CD4-positive, alpha-beta T cell treated with Interleukin-4 for 1 hour (primary cell): ENCODE data around the gene ZNF775.
"Not testable (repeated sequence)": the region's sequence is repeated elsewhere in the genome, so short reads cannot be mapped to it uniquely, and the experiment has no call there.

Experiments used
- DNase-seq, 2 donors: peaks; one replicate each; pipeline ENCODE4 v3.0.0-alpha.2; 2020 to 2022

The ZNF775 gene

GRCh38 chr7:150383710-150384397, 4.7 kb downstream of the ZNF775 start:
- no peak for DNase-seq

- DNase-seq = no peak
Measured at GRCh38 chr7:150384406-150385301, 5.5 kb downstream of the ZNF775 start.

- no peak for DNase-seq
Measured at GRCh38 chr7:150385302-150385723, 6.2 kb downstream of the ZNF775 start.

DNA sequence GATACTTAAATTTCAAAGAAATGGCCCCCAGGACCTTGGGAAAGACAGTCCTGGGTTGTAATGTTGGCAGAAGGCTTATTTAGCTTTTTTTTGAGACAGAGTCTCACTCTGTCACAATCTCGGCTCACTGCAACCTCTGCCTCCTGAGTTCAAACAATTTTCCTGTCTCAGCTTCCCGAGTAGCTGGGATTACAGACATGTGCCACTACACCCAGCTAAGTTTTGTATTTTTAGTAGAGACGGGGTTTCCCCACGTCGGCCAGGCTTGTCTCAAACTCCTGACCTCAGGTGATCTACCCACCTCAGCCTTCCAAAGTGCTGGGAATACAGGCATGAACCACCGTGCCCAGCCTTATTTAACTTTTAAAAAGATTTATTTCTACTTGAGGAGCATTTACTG, 6.8 kb downstream of the ZNF775 start:
- DNase-seq = not testable (repeated sequence)

DNA sequence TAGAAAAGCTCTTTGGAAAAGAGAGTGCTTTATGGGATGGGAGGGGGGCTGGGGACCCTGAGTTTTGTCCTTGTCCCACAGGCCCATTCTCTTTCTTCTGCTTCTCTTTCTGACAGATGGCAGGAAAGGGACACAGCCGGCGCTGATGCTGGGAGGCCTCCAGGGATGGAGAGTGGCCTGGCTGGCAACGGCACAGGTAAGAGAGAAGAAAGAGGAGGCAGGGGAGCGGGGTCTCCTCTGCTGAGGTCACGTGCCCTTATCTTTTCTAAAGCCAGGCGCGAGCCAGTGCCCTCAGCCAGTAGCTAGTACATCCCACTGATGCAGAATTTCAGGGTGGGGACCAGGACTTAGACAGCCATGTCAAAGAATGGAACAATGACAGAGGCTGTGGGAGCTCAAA, 9.2 kb downstream of the ZNF775 start:
- DNase-seq = no peak

DNA sequence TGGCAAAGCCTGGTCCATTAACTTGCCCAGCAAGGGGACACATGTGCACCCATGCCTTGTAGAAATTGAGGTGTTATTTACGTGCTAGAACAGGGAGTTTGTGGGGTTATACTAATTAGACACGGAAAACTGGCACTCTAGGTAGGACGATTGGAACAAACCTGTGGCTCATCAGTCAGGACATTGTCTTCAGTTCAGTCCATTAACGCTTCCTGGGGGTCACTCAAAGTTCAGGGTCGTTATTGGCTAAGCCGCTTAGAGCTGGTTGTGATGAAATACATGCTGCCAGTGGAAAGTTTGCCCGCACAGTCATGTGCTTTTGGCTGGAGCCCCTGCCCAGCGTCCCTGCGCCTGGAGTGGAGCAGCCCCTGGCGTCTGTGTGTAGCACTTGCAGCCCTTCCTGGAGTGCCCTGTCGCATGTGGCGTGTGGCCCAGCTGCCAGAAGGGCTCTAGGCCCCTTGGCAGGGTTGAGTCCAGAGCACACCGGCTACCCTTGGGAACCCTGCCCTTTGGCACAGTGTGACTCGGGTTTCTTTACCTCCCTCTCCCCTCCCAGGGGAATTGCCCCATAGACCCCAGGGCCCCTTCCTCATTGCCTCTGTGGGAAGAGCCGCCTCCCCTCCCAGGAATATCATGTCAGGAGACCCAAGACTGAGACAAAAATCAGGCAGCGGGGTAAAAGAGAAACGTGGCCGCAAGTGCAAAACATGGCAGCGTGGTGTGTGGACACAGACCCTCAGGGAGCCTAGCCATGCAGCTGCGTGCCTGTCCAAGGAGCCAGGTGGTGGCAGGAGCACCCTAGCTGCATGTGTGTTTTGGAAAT, 9.8 kb downstream of the ZNF775 start:
- peak in 1 of 2 donors; percentile 51 for DNase-seq

DNA sequence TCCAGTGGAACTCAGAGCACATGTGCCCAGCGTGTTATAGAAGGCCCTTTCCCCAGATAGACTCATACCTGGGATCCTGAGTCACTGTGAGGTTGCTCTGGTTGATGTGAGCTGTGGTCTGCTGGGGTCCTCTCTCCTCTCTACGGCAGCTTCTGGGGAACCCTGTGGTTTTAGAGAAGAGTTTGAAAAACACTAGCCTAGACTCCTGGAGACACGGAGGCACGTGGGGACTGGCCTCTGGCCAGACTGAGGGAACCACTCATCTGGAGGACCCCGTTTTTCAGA, 10.3 kb downstream of the ZNF775 start:
- no peak for DNase-seq

GRCh38 chr7:150390205-150390604, 11.1 kb downstream of the ZNF775 start:
- DNase-seq = no peak

DNA sequence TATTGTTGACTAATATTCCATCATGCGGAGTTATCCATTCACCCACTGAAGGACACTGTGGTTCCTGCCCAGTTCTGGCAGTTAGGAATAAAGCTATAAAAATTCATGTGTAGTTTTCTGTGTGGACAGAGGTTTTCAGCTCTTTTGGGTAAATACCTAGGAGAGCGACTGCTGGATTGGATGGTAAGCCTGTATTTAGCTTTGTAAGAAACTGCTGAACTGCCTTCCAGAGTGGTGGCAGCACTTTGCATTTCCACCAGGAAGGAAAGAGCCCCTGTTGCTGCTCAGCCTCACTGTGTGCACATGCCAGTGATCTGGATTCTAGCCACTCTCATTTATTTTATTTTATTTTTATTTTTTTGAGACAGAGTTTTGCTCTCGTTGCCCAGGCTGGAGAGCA, 14.2 kb downstream of the ZNF775 start:
- DNase-seq = no peak

DNA sequence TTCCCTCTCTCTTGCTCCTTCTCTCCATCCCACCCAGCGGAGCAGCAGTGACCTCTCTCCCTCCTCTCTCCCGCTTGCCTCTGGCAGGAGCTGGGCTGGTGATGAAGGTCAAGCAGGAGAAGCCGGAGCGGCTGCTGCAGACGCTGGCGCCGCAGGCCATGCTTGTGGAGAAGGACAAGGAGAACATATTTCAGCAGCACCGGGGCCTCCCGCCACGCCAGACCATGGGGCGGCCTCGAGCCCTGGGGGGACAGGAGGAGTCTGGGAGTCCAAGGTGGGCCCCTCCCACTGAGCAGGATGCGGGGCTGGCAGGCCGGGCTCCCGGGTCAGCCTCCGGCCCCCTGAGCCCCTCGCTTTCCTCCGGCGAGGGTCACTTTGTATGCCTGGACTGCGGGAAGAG, 17.3 kb downstream of the ZNF775 start:
- DNase-seq = no peak

DNA sequence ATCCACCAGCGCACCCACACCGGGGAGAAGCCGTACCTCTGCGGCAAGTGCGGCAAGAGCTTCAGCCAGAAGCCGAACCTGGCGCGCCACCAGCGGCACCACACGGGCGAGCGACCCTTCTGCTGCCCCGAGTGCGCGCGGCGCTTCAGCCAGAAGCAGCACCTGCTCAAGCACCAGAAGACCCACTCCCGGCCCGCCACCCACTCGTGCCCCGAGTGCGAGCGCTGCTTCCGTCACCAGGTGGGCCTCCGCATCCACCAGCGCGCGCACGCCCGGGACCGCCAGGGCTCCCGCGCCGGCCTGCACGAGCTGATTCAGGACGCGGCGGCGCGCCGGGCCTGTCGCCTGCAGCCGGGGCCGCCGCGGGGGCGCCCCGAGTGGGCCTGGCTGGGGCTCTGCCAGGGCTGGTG, 17.7 kb downstream of the ZNF775 start:
- no peak for DNase-seq

GRCh38 chr7:150397346-150398107, 18.4 kb downstream of the ZNF775 start:
- no peak for DNase-seq

DNA sequence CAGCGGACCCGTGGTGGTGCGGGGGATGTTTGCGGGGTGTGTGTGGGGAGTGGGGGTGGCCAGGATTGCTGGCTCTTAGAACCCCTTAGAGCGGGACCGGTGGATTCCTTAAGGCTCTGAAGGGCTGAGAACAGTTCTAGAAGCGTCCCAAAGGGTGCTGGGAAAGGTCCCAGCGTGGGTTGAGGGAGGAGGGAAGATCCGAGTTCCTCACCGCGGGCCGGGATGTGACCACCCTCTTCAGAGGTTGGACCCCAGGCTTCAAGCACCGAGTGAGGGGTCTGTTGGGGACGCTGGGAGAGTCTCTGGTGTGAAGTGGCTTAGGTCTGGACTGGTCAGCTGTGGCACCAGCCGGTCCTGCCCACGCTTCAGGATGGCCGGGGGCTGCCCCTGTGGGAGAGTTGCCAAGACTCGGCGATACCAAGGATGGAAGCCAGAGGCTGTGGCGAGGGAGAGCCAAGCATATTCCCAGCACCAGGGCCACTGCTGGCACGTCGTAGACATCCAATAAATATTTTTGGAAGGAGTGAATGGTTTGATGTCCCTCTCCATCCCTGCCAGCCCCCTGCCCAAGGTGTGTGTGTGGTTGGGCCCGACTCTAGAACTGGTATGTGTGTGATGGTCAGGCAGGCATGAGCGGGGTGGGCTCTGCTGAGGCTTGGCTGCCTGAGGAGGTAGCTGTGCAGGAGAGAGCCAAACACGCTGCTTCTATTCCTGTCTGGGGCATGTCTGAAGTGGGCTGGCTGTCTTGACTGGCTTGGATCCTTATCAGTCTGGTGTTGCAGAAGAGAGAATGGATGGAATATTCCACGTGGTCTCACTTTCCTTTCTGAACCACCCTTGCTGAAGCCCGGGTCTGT, 19.2 kb downstream of the ZNF775 start:
- DNase-seq = no peak

DNA sequence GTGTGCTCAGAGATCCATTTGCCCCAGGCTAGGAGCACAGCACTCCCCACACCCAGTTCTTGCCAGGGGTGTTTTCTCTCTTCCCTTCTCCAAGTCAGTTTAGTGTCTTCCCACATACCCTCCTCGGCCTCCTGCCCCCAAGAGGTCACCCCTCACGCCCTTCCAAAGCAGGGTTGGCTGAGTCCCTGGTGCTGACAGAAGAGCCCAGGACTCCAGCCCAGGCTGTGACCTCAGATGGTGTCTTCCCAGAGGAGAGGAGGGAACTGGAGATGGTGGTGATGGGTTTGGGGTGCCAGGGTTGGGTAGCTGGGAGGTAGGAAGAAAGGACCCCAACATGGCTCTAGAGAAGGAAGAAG, 19.8 kb downstream of the ZNF775 start:
- no peak for DNase-seq

DNA sequence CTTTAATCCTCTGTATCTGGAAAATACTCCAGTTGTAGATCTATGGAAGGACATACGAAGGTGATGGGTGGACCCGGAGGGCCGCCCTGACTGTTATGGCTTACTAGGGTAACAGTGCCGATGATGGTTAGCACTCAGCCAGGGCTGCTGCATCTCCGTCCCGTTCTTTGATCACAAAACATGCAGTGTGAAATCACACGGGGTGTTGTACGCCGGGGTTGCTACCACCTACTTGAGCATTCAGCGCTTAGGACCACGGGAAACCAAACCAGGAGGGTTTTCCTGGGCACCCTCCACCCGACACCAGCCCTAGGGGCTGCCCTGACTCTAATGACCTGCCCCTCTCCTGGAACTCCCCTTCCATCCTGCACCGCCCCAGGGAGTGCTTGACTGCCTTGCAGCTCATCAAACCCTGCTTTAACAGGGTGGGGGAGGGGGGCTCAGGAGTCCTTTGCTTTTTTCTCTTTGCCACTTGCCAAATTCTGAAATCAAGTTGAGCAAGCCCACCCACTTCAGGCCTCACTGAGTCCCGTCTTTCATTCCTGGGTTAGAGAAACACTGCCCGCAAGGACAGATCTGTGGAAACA, 20.4 kb downstream of the ZNF775 start:
- no peak for DNase-seq

GRCh38 chr7:150400008-150400787, 21.1 kb downstream of the ZNF775 start:
- no peak for DNase-seq

DNA sequence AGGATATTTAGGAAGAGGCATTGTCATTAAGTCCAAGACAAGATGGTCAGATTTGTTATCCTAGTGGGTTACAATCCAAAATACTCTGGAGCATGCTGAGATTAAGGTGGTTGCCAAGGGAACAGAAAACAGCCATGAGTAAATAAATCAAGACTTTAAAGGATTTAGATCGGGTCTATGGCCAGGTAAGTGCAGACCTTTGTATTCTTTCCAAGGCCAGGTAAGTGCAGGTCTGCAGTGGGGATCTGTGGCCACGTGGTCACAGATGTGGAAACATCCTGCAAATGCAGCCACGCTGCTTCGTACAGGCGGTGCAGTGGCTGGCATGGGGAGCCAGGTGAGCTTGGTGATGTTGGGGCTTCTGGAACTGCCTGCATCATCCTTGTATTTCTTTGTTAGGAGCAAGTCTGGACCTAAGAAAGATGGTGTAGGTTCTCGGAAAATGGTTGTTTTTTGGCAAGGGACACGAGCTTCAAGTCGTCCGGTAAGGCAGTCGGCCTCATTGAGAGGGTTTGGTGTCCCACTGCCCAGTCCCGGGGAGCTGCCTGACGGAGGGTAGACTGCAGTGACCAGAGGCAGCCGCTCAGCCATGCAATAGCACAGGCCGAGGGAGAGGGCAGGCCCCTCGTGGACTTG, 21.8 kb downstream of the ZNF775 start:
- DNase-seq = no peak

DNA sequence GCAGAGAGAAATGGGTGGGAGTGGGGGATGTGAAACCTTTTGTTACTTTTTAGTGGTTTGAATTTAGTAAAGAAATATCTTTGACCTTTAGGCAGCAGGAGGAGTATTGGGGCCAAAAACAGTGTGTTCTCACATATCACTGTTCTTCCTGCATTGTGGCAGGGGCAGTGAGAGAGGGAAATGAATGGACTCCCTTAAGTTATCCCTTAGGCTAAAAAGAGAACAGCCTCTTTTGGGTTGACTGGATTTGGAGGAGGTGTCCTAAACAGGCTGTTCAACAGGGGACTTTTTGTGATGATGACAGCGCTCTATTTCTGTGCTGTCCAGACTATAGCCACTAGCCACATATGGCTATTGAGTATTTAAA, 22.3 kb downstream of the ZNF775 start:
- no peak for DNase-seq

GRCh38 chr7:150401861-150402631, 22.9 kb downstream of the ZNF775 start:
- DNase-seq = no peak
